ENCODE data around the gene TBC1D8B. TPM values are rescaled to one million over a fixed set of nuclear protein-coding genes. Genes with fewer than 3 reads are reported as not detected.

The TBC1D8B gene
- total and polyA plus RNA-seq, 2 of the 13 experiments (the other 11 are each of a cell fraction or from before 2014, with no cell fraction given), result 6.2 to 7.2 TPM

GRCh38 chrX:106891762-106892460 is 89.4 kb downstream of the TBC1D8B start:
- H3K79me2 ChIP-seq (ENCODE audit: insufficient read depth, low read length), result no peaks in the 10 kb centered on the region
- WGBS (ENCODE audit: low lambda C conversion rate), result 84% methylated on average over 3 of the region's 7 CpGs
- intact Hi-C loops (cut with micrococcal nuclease; ENCODE audit: unreplicated experiment), result no loop called here
- H3K9ac ChIP-seq (ENCODE audit: insufficient read depth, low read depth, low read length), result no peak overlapping the region
- DNase-seq (ENCODE audit: low spot score), result no peak
- no peak overlapping the region for H2AFZ ChIP-seq (ENCODE audit: low read length)
- H3K4me2 ChIP-seq (ENCODE audit: low read depth, low read length), result no peak overlapping the region
- ChIA-PET POLR2A (no interaction called here), CTCF (ENCODE audit: low intra/inter-chr PET ratio, low total read pairs) (no interaction called here)
- no peak overlapping the region for H3K4me3 ChIP-seq (replicated peaks in 1 of 3; ENCODE audit: insufficient read depth in 1 of 3, low read depth in 2 of 3, low read length in 3 of 3)
- ATAC-seq, result no peak
- no peaks in the 10 kb centered on the region for H3K36me3 ChIP-seq (replicated peaks in 1 of 2; ENCODE audit: control insufficient read depth in 1 of 2, insufficient read depth in 2 of 2, low read length in 2 of 2)
- H3K9me3 ChIP-seq (ENCODE audit: low read length), result no peaks in the 10 kb centered on the region
- no peak for FAIRE-seq
- in situ Hi-C loops (cut with HindIII; ENCODE audit: extremely low pct_ligation_motif_present, low pct_unique_long_range_greater_than_20kb), result no loop called here
- no TSS peak for BruUV-seq (replicated peaks)
- H4K20me1 ChIP-seq (ENCODE audit: insufficient read depth, low read length), result no peaks in the 10 kb centered on the region
- H3K27ac ChIP-seq (ENCODE audit: extremely low read length, insufficient read depth, low read length), result no peak overlapping the region
- peaks cover 19% of the 10 kb centered on the region for H3K4me1 ChIP-seq (ENCODE audit: insufficient read depth, low read length)
- no peaks in the 10 kb centered on the region for H3K27me3 ChIP-seq (ENCODE audit: control insufficient read depth in 1 of 2, insufficient read depth in 2 of 2, low read length in 2 of 2)
- no peak for TF ChIP-seq ZBTB4 (CRISPR knock-in tag; IDR thresholded peaks at IDR 0.05; ENCODE audit: borderline replicate concordance)
- TF ChIP-seq, protein P1, sequence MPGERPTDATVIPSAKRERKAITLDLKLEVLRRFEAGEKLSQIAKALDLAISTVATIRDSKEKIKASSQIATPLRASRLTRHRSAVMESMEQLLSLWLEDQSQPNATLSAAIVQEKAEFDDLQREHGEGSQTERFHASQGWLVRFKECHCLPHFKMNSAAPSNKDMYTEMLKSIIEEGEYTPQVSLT (CRISPR knock-in tag; IDR thresholded peaks at IDR 0.05; ENCODE audit: borderline replicate concordance, low read depth), result no peak
- no peak for TF ChIP-seq SP1 (IDR thresholded peaks at IDR 0.05)
- no peak for TF ChIP-seq SP1 (CRISPR knock-in tag; IDR thresholded peaks at IDR 0.05)
- TF ChIP-seq RBM39 (IDR thresholded peaks at IDR 0.05; ENCODE audit: low read depth, low read length, poor library complexity, severe bottlenecking), result no peak
- no peak for TF ChIP-seq CENPT (CRISPR knock-in tag; IDR thresholded peaks at IDR 0.05; ENCODE audit: low read depth)
- TF ChIP-seq PCBP1 (IDR thresholded peaks at IDR 0.05; ENCODE audit: borderline replicate concordance, low read depth, low read length), result no peak
- TF ChIP-seq PHF20 (CRISPR knock-in tag; IDR thresholded peaks at IDR 0.05), result no peak
- no peak for TF ChIP-seq ZNF292 (CRISPR knock-in tag; IDR thresholded peaks at IDR 0.05; ENCODE audit: borderline replicate concordance, low read depth)
- TF ChIP-seq ZNF234 (CRISPR knock-in tag; conservative IDR thresholded peaks at IDR 0.05), result no peak
- no peak for TF ChIP-seq LCORL (IDR thresholded peaks at IDR 0.05)
- no peak for TF ChIP-seq LCORL (CRISPR knock-in tag; IDR thresholded peaks at IDR 0.05)
- TF ChIP-seq ZNF598 (CRISPR knock-in tag; IDR thresholded peaks at IDR 0.05; ENCODE audit: borderline replicate concordance), result no peak
- TF ChIP-seq ZNF609 (CRISPR knock-in tag; IDR thresholded peaks at IDR 0.05; ENCODE audit: borderline replicate concordance), result no peak
- TF ChIP-seq MAFK (conservative IDR thresholded peaks at IDR 0.05 in 1 of 2, IDR thresholded peaks at IDR 0.05 in 1 of 2; ENCODE audit: low read length in 2 of 2), result no peak
- TF ChIP-seq CREBL2 (CRISPR knock-in tag; IDR thresholded peaks at IDR 0.05; ENCODE audit: borderline replicate concordance), result no peak

Data from HepG2 (cell line).